HG03342 (cell line): Measurements from ENCODE around the gene TUBB4B.

Source experiments
- ATAC-seq: cut with Tn5 transposase; IDR thresholded peaks from one replicate; pipeline ENCODE4 v1.9.1; 2021; ENCODE audit warnings: mild to moderate bottlenecking, moderate library complexity; ENCODE audit not compliant: unreplicated experiment

TUBB4B gene

GRCh38 chr9:137280474-137281344 is 39.6 kb downstream of the TUBB4B start:
- ATAC-seq, result no peak

- ATAC-seq, result no peak
These were observed 40.4 kb downstream of the TUBB4B start for GRCh38 chr9:137281345-137282116.

GRCh38 chr9:137286975-137287383 is 45.9 kb downstream of the TUBB4B start:
- ATAC-seq, result peak; percentile 23

GRCh38 chr9:137293094-137293481 is 52.0 kb downstream of the TUBB4B start:
- no peak for ATAC-seq
